Panc1 (cell line): ENCODE data around the gene MYBPH. TPM values are rescaled to one million over a fixed set of nuclear protein-coding genes. Genes with fewer than 3 reads are reported as not detected.

ENCODE experiments used
- ATAC-seq: fragments of 200-7000 bp; cut with Tn5 transposase; 2 replicates; pipeline ENCODE4 v1.9.1; 2020; ENCODE audit warnings: mild to moderate bottlenecking, moderate library complexity
- BruUV-seq: library from RNA; stranded (reverse); fragments of 400-500 nt; replicated peaks from 2 replicates; lab custom pipeline; 2021; lab: Mats Ljungman, UMichigan
- CTCF ChIA-PET: fragments of 300-600 bp; sonication (Branson Sonifier 250); formaldehyde crosslinking; loops from one replicate; lab custom pipeline; 2022; ENCODE audit warnings: antibody characterized with exemption; lab: Charles Lee
- POLR2A ChIA-PET: fragments of 300-600 bp; sonication (Branson Sonifier 250); formaldehyde crosslinking; loops from one replicate; lab custom pipeline; 2022; ENCODE audit warnings: antibody characterized with exemption; lab: Charles Lee
- DNase-seq: peaks from one replicate; pipeline ENCODE4 v3.0.0-alpha.2; 2010; ENCODE audit warnings: low read depth, low spot score
- H3K27ac ChIP-seq: 2 replicates; pipeline ENCODE4 v1.5.1; 2011; ENCODE audit warnings: mild to moderate bottlenecking, low read length, inconsistent platforms
- H3K27me3 ChIP-seq: fragments of 200-500 bp; sonication (Bioruptor generic); 2 replicates; pipeline ENCODE4 v1.6.0; 2014; ENCODE audit warnings: low read length, inconsistent platforms; ENCODE audit not compliant: control insufficient read depth, insufficient read depth
- H3K36me3 ChIP-seq: fragments of 200-500 bp; sonication (Bioruptor generic); 2 replicates; pipeline ENCODE4 v1.5.1; 2014; ENCODE audit warnings: inconsistent platforms, mild to moderate bottlenecking, low read length, moderate library complexity; ENCODE audit not compliant: control insufficient read depth, insufficient read depth
- H3K4me1 ChIP-seq: 2 replicates; pipeline ENCODE4 v1.5.1; 2011; ENCODE audit warnings: inconsistent platforms, mild to moderate bottlenecking, low read length, moderate library complexity; ENCODE audit not compliant: control insufficient read depth, insufficient read depth
- H3K4me3 ChIP-seq, 2 experiments: 2 replicates each; pipeline ENCODE4 v1.5.1; 2011 to 2012; ENCODE audit warnings: low read depth in 2 of 2, low read length in 2 of 2, mild to moderate bottlenecking in 2 of 2, inconsistent platforms in 1 of 2, moderate library complexity in 1 of 2
- H3K9me3 ChIP-seq: fragments of 200-500 bp; sonication (Bioruptor generic); 2 replicates; pipeline ENCODE4 v1.5.1; 2014; ENCODE audit warnings: low read depth, mild to moderate bottlenecking, inconsistent platforms, low read length, moderate library complexity; ENCODE audit not compliant: control insufficient read depth, insufficient read depth
- CTCF ChIP-seq: fragments of 450-650 bp; IDR thresholded peaks from 2 replicates; pipeline ENCODE4 v1.5.1; 2017; ENCODE audit warnings: mild to moderate bottlenecking
- POLR2AphosphoS5 ChIP-seq: IDR thresholded peaks from 2 replicates; pipeline ENCODE4 v1.6.1; 2012; ENCODE audit warnings: mild to moderate bottlenecking, low read depth, low read length, moderate library complexity
- REST ChIP-seq, 2 experiments: IDR thresholded peaks; 2 replicates each; pipeline ENCODE4 v1.6.1; 2011 to 2012; ENCODE audit warnings: low read depth in 2 of 2, control low read depth in 1 of 2, low read length in 1 of 2, mild to moderate bottlenecking in 1 of 2, moderate library complexity in 1 of 2; ENCODE audit not compliant: insufficient read depth in 1 of 2
- SIN3A ChIP-seq: IDR thresholded peaks from 2 replicates; pipeline ENCODE4 v1.6.1; 2012; ENCODE audit warnings: low read depth, mild to moderate bottlenecking, low read length, moderate library complexity, borderline replicate concordance; ENCODE audit not compliant: insufficient read depth
- TCF7L2 ChIP-seq: IDR thresholded peaks from 2 replicates; pipeline ENCODE4 v1.6.1; 2011; ENCODE audit warnings: mild to moderate bottlenecking, low read depth, low read length, inconsistent platforms
- in situ Hi-C: cut with HindIII; loops from 2 replicates; pipeline ENCODE4 v1.10.0; 2016; ENCODE audit warnings: low sequenced_read_pairs, low pct_unique_long_range_greater_than_20kb
- intact Hi-C: fragments of 100-400 bp; cut with micrococcal nuclease; formaldehyde crosslinking; loops from one replicate; pipeline ENCODE4 v1.10.0; 2022; ENCODE audit not compliant: unreplicated experiment
- total RNA-seq: library from RNA; stranded (reverse); gene quantifications from one replicate; pipeline ENCODE4 v1.2.1, GENCODE V29; 2021; ENCODE audit not compliant: unreplicated experiment

The MYBPH gene
- total RNA-seq, 1 experiment from 2014 or later, result not detected

GRCh38 chr1:203128431-203128715, 47.3 kb downstream of the MYBPH start:
- Histone ChIP-seq H3K4me3 (peak overlapping the region; percentile 39 to 58), H3K27ac (peak overlapping the region; percentile 51), H3K36me3 (no peaks in the 10 kb centered on the region), H3K27me3 (peaks cover 7% of the 10 kb centered on the region), H3K9me3 (no peaks in the 10 kb centered on the region), H3K4me1 (peaks cover 28% of the 10 kb centered on the region)
- intact Hi-C loops (no loop called here), in situ Hi-C loops (no loop called here)
- ChIA-PET CTCF (interaction anchor here (0.8 to 1.4 kb wide), 7 partner anchors 19 to 144 kb away, joined by 3 to 6 read pairs (median 4); no protein-coding TSS in a partner anchor), POLR2A (interaction anchor here (1.0 kb wide), 1 partner anchor 13 kb away, joined by 3 read pairs; no protein-coding TSS in a partner anchor)
- TF ChIP-seq CTCF (no peak), REST (IDR thresholded peaks at IDR 0.05; ENCODE audit: insufficient read depth in 1 of 2, low read depth in 2 of 2, low read length in 1 of 2) (no peak), TCF7L2 (no peak), POLR2AphosphoS5 (no peak), SIN3A (no peak)
- no TSS peak for BruUV-seq
- no peak for ATAC-seq
- DNase-seq, result no peak

- Histone ChIP-seq H3K4me3 (peak within 1 kb of the TSS; percentile 39 to 58), H3K9me3 (no peaks in the 10 kb centered on the region), H3K27me3 (peaks cover 7% of the 10 kb centered on the region), H3K36me3 (no peaks in the 10 kb centered on the region), H3K4me1 (peaks cover 28% of the 10 kb centered on the region), H3K27ac (peak within 1 kb of the TSS; percentile 51)
- DNase-seq (no peak), ATAC-seq (peak; percentile 90)
- POLR2A ChIA-PET, result interaction anchor here (1.0 kb wide), 1 partner anchor 12 kb away, joined by 3 read pairs; no protein-coding TSS in a partner anchor
- BruUV-seq, result no TSS peak
- intact Hi-C loops (no loop called here), in situ Hi-C loops (no loop called here)
- TF ChIP-seq TCF7L2 (no peak), POLR2AphosphoS5 (no peak), REST (IDR thresholded peaks at IDR 0.05; ENCODE audit: insufficient read depth in 1 of 2, low read depth in 2 of 2, low read length in 1 of 2) (no peak), CTCF (no peak)
- CTCF ChIA-PET, result interaction anchor here (0.8 to 1.4 kb wide), 8 partner anchors 20 to 145 kb away, joined by 3 to 6 read pairs (median 4); no protein-coding TSS in a partner anchor
These were observed 47.8 kb downstream of the MYBPH start, which contains the start of gene ADORA1 for GRCh38 chr1:203127666-203128430. ADORA1 (plus strand) TSS chr1:203127726; CDS start chr1:203128842, 1,116 bp downstream.
